Fibroblast of lung (primary cell): ENCODE measurements around the gene PAFAH1B2.

Experiments
- EZH2 ChIP-seq: IDR thresholded peaks from 2 replicates; pipeline ENCODE4 v1.5.1; 2012; ENCODE audit warnings: low read length, control low read depth, mild to moderate bottlenecking; ENCODE audit errors: missing control alignments
- TF ChIP-seq, protein P1 (sequence below), 2 donors: IDR thresholded peaks in 1 of 2; conservative IDR thresholded peaks in 1 of 2; 1 replicate in 1 of 2; 2 replicates in 1 of 2; pipeline ENCODE4 v1.5.1; 2011 to 2012; ENCODE audit warnings: low read length in 2 of 2, control low read depth in 1 of 2, inconsistent platforms in 1 of 2, low read depth in 1 of 2, mild to moderate bottlenecking in 1 of 2

DNA sequence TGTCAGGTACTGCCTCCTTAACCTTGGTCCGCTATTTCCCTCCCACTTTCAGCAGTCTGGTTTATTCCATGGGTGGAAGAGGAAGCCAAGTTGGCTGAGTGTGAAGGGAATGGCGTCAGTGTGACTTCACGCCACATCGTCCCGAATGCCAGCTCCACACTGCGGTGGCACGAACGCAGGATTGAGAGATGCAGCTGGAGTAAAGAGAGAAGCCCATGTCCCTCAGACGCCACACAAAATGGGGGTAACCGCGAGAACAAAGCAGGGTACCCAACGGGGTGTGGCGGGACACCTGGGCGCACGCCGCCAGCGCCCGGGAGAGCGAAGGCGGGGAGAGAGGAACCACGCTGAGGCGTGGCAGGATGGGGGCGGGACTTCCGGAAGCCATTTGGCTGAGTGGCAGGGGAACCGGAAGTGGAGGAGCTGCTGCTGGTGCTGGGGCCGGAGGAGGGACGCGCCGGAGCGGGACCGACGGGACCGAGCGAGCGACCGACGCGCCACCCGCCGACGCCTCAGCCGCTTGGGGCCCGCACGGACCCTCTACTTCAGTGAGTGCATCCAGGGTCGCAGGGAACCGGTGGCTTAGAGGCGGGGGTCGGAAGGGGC lies at the start of gene PAFAH1B2:
- TF ChIP-seq, protein P1, sequence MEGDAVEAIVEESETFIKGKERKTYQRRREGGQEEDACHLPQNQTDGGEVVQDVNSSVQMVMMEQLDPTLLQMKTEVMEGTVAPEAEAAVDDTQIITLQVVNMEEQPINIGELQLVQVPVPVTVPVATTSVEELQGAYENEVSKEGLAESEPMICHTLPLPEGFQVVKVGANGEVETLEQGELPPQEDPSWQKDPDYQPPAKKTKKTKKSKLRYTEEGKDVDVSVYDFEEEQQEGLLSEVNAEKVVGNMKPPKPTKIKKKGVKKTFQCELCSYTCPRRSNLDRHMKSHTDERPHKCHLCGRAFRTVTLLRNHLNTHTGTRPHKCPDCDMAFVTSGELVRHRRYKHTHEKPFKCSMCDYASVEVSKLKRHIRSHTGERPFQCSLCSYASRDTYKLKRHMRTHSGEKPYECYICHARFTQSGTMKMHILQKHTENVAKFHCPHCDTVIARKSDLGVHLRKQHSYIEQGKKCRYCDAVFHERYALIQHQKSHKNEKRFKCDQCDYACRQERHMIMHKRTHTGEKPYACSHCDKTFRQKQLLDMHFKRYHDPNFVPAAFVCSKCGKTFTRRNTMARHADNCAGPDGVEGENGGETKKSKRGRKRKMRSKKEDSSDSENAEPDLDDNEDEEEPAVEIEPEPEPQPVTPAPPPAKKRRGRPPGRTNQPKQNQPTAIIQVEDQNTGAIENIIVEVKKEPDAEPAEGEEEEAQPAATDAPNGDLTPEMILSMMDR (conservative IDR thresholded peaks at IDR 0.05 in 1 of 2, IDR thresholded peaks at IDR 0.05 in 1 of 2; ENCODE audit: low read depth in 1 of 2, low read length in 2 of 2) = no peak
- TF ChIP-seq EZH2 = no peak
